ENCODE results near the gene NETO1.

DNA sequence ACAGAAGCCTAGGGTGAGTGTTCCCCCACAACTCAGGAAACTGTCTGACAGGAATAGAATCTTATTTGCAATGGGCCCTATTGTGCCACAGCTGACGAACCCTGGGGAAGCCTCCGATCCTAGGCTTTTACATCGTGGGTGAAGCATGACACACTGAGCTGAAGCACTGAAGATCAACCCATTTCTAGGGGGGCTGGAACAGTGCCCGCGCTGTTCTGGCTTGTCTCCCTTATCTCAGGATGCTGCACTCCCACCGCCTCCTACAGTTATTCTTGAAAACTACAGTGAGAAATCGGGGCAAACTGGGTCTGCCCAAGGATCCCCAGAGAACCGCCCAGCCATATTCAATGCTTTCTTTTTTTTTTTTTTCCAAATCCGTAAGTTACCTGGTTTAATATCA, 41.1 kb downstream of the NETO1 start:
- no peak for TF ChIP-seq EZH2 (IDR thresholded peaks at IDR 0.05; ENCODE audit: low read length)
- TF ChIP-seq, protein P1, sequence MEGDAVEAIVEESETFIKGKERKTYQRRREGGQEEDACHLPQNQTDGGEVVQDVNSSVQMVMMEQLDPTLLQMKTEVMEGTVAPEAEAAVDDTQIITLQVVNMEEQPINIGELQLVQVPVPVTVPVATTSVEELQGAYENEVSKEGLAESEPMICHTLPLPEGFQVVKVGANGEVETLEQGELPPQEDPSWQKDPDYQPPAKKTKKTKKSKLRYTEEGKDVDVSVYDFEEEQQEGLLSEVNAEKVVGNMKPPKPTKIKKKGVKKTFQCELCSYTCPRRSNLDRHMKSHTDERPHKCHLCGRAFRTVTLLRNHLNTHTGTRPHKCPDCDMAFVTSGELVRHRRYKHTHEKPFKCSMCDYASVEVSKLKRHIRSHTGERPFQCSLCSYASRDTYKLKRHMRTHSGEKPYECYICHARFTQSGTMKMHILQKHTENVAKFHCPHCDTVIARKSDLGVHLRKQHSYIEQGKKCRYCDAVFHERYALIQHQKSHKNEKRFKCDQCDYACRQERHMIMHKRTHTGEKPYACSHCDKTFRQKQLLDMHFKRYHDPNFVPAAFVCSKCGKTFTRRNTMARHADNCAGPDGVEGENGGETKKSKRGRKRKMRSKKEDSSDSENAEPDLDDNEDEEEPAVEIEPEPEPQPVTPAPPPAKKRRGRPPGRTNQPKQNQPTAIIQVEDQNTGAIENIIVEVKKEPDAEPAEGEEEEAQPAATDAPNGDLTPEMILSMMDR (optimal IDR thresholded peaks at IDR 0.05 in 1 of 3, IDR thresholded peaks at IDR 0.05 in 1 of 3, conservative IDR thresholded peaks at IDR 0.05 in 1 of 3; ENCODE audit: extremely low read depth in 1 of 3, insufficient read depth in 2 of 3, low read length in 3 of 3), result no peak
